ENCODE measurements around the gene CASZ1. TPM values are rescaled to one million over a fixed set of nuclear protein-coding genes. Genes with fewer than 3 reads are reported as not detected.

The CASZ1 gene
- total RNA-seq, 4 donors from 2014 or later: 5.2 to 38.5 (median 18.7) TPM

GRCh38 chr1:10789803-10790702, 6.4 kb downstream of the CASZ1 start:
- no peak for DNase-seq
- Histone ChIP-seq H3K36me3 (no peaks in the 10 kb centered on the region), H3K4me3 (replicated peaks in 1 of 3) (no peak overlapping the region), H3K27me3 (no peaks in the 10 kb centered on the region), H3K4me1 (peaks cover 5 to 14% of the 10 kb centered on the region in 2 donors), H3K9me3 (no peaks in the 10 kb centered on the region), H3K27ac (no peak overlapping the region)
- WGBS, 2 donors: 79 to 80% methylated on average over 27 of the region's 27 CpGs
- intact Hi-C loops (cut with DNase I): no loop called here
- no peak for TF ChIP-seq CTCF (IDR thresholded peaks at IDR 0.05)
- TF ChIP-seq POLR2A (IDR thresholded peaks at IDR 0.05): no peak

GRCh38 chr1:10789047-10789791, 7.2 kb downstream of the CASZ1 start:
- H3K4me1 ChIP-seq: peaks cover 5 to 11% of the 10 kb centered on the region in 2 donors
- WGBS, 2 donors: 88 to 91% methylated on average over 7 to 8 of the region's 8 CpGs
- intact Hi-C loops (cut with DNase I): no loop called here
- TF ChIP-seq POLR2A (IDR thresholded peaks at IDR 0.05) (no peak), CTCF (IDR thresholded peaks at IDR 0.05) (no peak)
- H3K27ac ChIP-seq: no peak overlapping the region
- H3K36me3 ChIP-seq: no peaks in the 10 kb centered on the region
- H3K4me3 ChIP-seq (replicated peaks in 1 of 3): no peak overlapping the region
- no peak for DNase-seq
- no peaks in the 10 kb centered on the region for H3K9me3 ChIP-seq
- H3K27me3 ChIP-seq: no peaks in the 10 kb centered on the region

- Histone ChIP-seq H3K4me3 (replicated peaks in 1 of 3) (no peak overlapping the region), H3K9me3 (no peaks in the 10 kb centered on the region), H3K36me3 (no peaks in the 10 kb centered on the region), H3K27me3 (no peaks in the 10 kb centered on the region), H3K4me1 (peaks cover 5% of the 10 kb centered on the region in 2 donors), H3K27ac (no peak overlapping the region)
- intact Hi-C loops (cut with DNase I): no loop called here
- DNase-seq: peak; percentile 56 to 64
- TF ChIP-seq POLR2A (IDR thresholded peaks at IDR 0.05): no peak
- TF ChIP-seq CTCF (IDR thresholded peaks at IDR 0.05): peak in 4 of 6 experiments; percentile 34 to 54 (median 43)
- WGBS, 2 donors: 41 to 49% methylated on average over 4 to 11 of the region's 11 CpGs
Measured at GRCh38 chr1:10788592-10789006, 7.8 kb downstream of the CASZ1 start.

GRCh38 chr1:10787286-10787685, 9.2 kb downstream of the CASZ1 start:
- WGBS, 2 donors: 95 to 96% methylated on average over 20 of the region's 21 CpGs
- H3K27ac ChIP-seq: no peak overlapping the region
- no peak overlapping the region for H3K4me3 ChIP-seq (replicated peaks in 1 of 3)
- TF ChIP-seq POLR2A (IDR thresholded peaks at IDR 0.05) (no peak), CTCF (IDR thresholded peaks at IDR 0.05) (no peak)
- intact Hi-C loops (cut with DNase I): no loop called here
- no peaks in the 10 kb centered on the region for H3K27me3 ChIP-seq
- H3K4me1 ChIP-seq: peaks cover 4 to 5% of the 10 kb centered on the region in 2 donors
- H3K9me3 ChIP-seq: no peaks in the 10 kb centered on the region
- no peak for DNase-seq
- H3K36me3 ChIP-seq: no peaks in the 10 kb centered on the region

All from thyroid gland (tissue), 4 donors.